ENCODE results near the gene USP25. TPM values are rescaled to one million over a fixed set of nuclear protein-coding genes. Genes with fewer than 3 reads are reported as not detected.

The USP25 gene
- total RNA-seq, 1 experiment from 2014 or later, result 26.0 TPM

- Histone ChIP-seq H3K27ac (no peak overlapping the region), H3K9me2 (ENCODE audit: insufficient read depth) (no peaks in the 10 kb centered on the region), H3K9me3 (ENCODE audit: insufficient read depth, low read depth) (peaks cover 1% of the 10 kb centered on the region), H4K20me1 (ENCODE audit: insufficient read depth) (no peaks in the 10 kb centered on the region), H3K4me2 (no peak overlapping the region), H3K4me3 (no peak overlapping the region), H2AFZ (no peak overlapping the region), H3K4me1 (replicated peaks; ENCODE audit: insufficient read depth) (peaks cover 15% of the 10 kb centered on the region), H3K27me3 (ENCODE audit: insufficient read depth, low read depth) (no peaks in the 10 kb centered on the region), H3K36me3 (ENCODE audit: low read depth) (no peaks in the 10 kb centered on the region), H3F3A (ENCODE audit: insufficient read depth, low read depth) (no peaks in the 10 kb centered on the region), H3K79me2 (ENCODE audit: low read depth) (no peaks in the 10 kb centered on the region)
- DNase-seq, result peak in 1 of 2 experiments; percentile 40
- no TSS peak for BruUV-seq (replicated peaks)
- ChIA-PET POLR2A (ENCODE audit: unreplicated experiment) (no interaction called here), CTCF (interaction anchor here (0.5 kb wide), 1 partner anchor 1714 kb away, joined by 3 read pairs; no protein-coding TSS in a partner anchor)
- intact Hi-C loops (cut with micrococcal nuclease; ENCODE audit: unreplicated experiment), result no loop called here
- no peak for TF ChIP-seq CTCF (conservative IDR thresholded peaks at IDR 0.05)
- TF ChIP-seq EZH2 (IDR thresholded peaks at IDR 0.05; ENCODE audit: low read depth), result no peak
Measured at GRCh38 chr21:15682977-15683376, 46.8 kb upstream of the USP25 start.

DNA sequence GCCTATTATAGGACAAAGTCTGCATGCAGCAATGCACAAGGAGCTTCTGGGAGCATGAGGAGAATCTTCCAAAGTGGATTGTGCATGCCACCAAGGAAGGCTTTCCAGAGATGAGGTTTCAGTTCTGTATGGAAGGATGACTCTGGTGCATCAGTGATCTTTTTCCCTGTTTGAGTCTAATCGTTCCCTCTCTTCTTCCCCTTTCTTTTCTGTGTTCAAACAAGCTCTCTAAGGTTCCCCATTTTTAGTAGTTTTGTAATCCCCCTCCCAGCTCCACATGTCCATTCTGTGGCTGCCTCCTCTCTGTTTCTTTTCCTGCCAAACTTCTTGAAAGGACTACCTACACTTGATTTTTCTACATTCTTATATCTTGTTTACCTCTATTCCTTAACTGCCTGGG, 43.3 kb upstream of the USP25 start:
- no TSS peak for BruUV-seq (replicated peaks)
- no peaks in the 10 kb centered on the region; the same call in 1 of the 2 replicates for H3K9me3 ChIP-seq (ENCODE audit: insufficient read depth, low read depth)
- intact Hi-C loops (cut with micrococcal nuclease; ENCODE audit: unreplicated experiment), result no loop called here
- H3K27me3 ChIP-seq (ENCODE audit: insufficient read depth, low read depth), result no peaks in the 10 kb centered on the region
- no peak overlapping the region for H3K27ac ChIP-seq
- no peaks in the 10 kb centered on the region for H3K9me2 ChIP-seq (ENCODE audit: insufficient read depth)
- peaks cover 15% of the 10 kb centered on the region for H3K4me1 ChIP-seq (replicated peaks; ENCODE audit: insufficient read depth)
- H3F3A ChIP-seq (ENCODE audit: insufficient read depth, low read depth), result no peaks in the 10 kb centered on the region
- TF ChIP-seq CTCF (conservative IDR thresholded peaks at IDR 0.05) (no peak), EZH2 (IDR thresholded peaks at IDR 0.05; ENCODE audit: low read depth) (no peak)
- no peak for DNase-seq
- no peaks in the 10 kb centered on the region for H3K79me2 ChIP-seq (ENCODE audit: low read depth)
- H3K4me3 ChIP-seq, result no peak overlapping the region
- POLR2A ChIA-PET (ENCODE audit: unreplicated experiment), result no interaction called here
- no peak overlapping the region for H2AFZ ChIP-seq
- CTCF ChIA-PET, result no interaction called here
- no peaks in the 10 kb centered on the region for H4K20me1 ChIP-seq (ENCODE audit: insufficient read depth)
- no peaks in the 10 kb centered on the region for H3K36me3 ChIP-seq (ENCODE audit: low read depth)
- no peak overlapping the region for H3K4me2 ChIP-seq

DNA sequence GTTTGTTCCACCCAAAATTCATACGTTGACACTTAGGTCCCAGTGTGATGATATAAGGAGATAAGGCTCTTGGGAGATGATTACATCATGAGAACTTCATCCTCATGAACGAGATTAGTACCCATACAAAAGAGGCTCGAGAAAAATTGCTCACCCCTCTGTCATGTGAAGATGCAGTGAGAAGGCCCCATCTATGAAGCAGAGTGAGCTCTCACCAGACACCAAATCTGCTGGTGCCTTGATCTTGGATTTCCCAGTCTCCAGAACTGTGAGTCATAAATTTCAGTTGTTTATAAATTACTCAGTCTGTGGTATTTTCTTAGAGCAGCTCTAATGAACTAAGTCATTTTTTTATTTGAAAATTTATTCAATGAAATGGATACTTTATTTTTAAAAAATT, 42.6 kb upstream of the USP25 start:
- H3K4me2 ChIP-seq, result no peak overlapping the region
- CTCF ChIA-PET, result no interaction called here
- no peaks in the 10 kb centered on the region for H4K20me1 ChIP-seq (ENCODE audit: insufficient read depth)
- H3K4me3 ChIP-seq, result no peak overlapping the region
- H3K9me2 ChIP-seq (ENCODE audit: insufficient read depth), result no peaks in the 10 kb centered on the region
- no peak for DNase-seq
- POLR2A ChIA-PET (ENCODE audit: unreplicated experiment), result no interaction called here
- intact Hi-C loops (cut with micrococcal nuclease; ENCODE audit: unreplicated experiment), result no loop called here
- no peaks in the 10 kb centered on the region for H3K27me3 ChIP-seq (ENCODE audit: insufficient read depth, low read depth)
- no peak overlapping the region for H2AFZ ChIP-seq
- H3K9me3 ChIP-seq (ENCODE audit: insufficient read depth, low read depth), result no peaks in the 10 kb centered on the region; the same call in 1 of the 2 replicates
- BruUV-seq (replicated peaks), result no TSS peak
- H3F3A ChIP-seq (ENCODE audit: insufficient read depth, low read depth), result no peaks in the 10 kb centered on the region
- no peaks in the 10 kb centered on the region for H3K36me3 ChIP-seq (ENCODE audit: low read depth)
- peaks cover 10% of the 10 kb centered on the region for H3K4me1 ChIP-seq (replicated peaks; ENCODE audit: insufficient read depth)
- no peak overlapping the region for H3K27ac ChIP-seq
- H3K79me2 ChIP-seq (ENCODE audit: low read depth), result no peaks in the 10 kb centered on the region
- no peak for TF ChIP-seq CTCF (conservative IDR thresholded peaks at IDR 0.05)
- TF ChIP-seq EZH2 (IDR thresholded peaks at IDR 0.05; ENCODE audit: low read depth), result no peak

All from PC-9 (cell line).